Esophagus (tissue), 2 donors: ENCODE data around the gene ENPEP. TPM values are rescaled to one million over a fixed set of nuclear protein-coding genes. Genes with fewer than 3 reads are reported as not detected.
"Not testable (repeated sequence)": the region's sequence is repeated elsewhere in the genome, so short reads cannot be mapped to it uniquely, and the experiment has no call there.

Experiments used
- H3K27ac ChIP-seq, 2 donors: one replicate each; pipeline ENCODE4 v1.5.1; 2013; ENCODE audit warnings: low read depth in 2 of 2, mild to moderate bottlenecking in 2 of 2, inconsistent platforms in 1 of 2, low read length in 1 of 2, moderate library complexity in 1 of 2
- H3K27me3 ChIP-seq, 2 donors: one replicate each; pipeline ENCODE4 v1.6.1; 2013; ENCODE audit warnings: low read length in 2 of 2, control low read depth in 1 of 2, mild to moderate bottlenecking in 1 of 2; ENCODE audit not compliant: insufficient read depth in 2 of 2, control insufficient read depth in 1 of 2
- H3K36me3 ChIP-seq, 2 donors: one replicate each; pipeline ENCODE4 v1.6.1; 2013; ENCODE audit warnings: low read length in 1 of 2; ENCODE audit not compliant: control insufficient read depth in 2 of 2, insufficient read depth in 2 of 2
- H3K4me1 ChIP-seq, 2 donors: one replicate each; pipeline ENCODE4 v1.6.1; 2013; ENCODE audit warnings: low read length in 1 of 2; ENCODE audit not compliant: control insufficient read depth in 2 of 2, insufficient read depth in 2 of 2
- H3K4me3 ChIP-seq, 2 donors: one replicate each; pipeline ENCODE4 v1.5.1; 2013; ENCODE audit warnings: low read length in 2 of 2, mild to moderate bottlenecking in 2 of 2, low read depth in 1 of 2, moderate library complexity in 1 of 2
- H3K9me3 ChIP-seq, 2 donors: one replicate each; pipeline ENCODE4 v1.6.1; 2013; ENCODE audit warnings: mild to moderate bottlenecking in 2 of 2, low read depth in 1 of 2, low read length in 1 of 2, moderate library complexity in 1 of 2; ENCODE audit not compliant: control insufficient read depth in 2 of 2, insufficient read depth in 1 of 2
- whole genome bisulfite sequencing, 2 donors: extraction: QIAGEN DNeasy Blood & Tissue Kit; methylation state at CpG; one replicate each; pipeline ENCODE4 v1.1.7; 2013; 5-methylcytosine and 5-hydroxymethylcytosine counted together
- polyA plus RNA-seq, 2 donors: library from polyadenylated mRNA; stranded (reverse); fragments of 200-250 nt; gene quantifications; one replicate each; pipeline ENCODE4 v1.2.3, GENCODE V29; 2013
- donor health status: healthy with polysubstance abuse.
- donor health status: Bipolar disorder and iron deficiency.

The ENPEP gene
- polyA plus RNA-seq, 2 donors = 0.10 to 0.20 TPM

DNA sequence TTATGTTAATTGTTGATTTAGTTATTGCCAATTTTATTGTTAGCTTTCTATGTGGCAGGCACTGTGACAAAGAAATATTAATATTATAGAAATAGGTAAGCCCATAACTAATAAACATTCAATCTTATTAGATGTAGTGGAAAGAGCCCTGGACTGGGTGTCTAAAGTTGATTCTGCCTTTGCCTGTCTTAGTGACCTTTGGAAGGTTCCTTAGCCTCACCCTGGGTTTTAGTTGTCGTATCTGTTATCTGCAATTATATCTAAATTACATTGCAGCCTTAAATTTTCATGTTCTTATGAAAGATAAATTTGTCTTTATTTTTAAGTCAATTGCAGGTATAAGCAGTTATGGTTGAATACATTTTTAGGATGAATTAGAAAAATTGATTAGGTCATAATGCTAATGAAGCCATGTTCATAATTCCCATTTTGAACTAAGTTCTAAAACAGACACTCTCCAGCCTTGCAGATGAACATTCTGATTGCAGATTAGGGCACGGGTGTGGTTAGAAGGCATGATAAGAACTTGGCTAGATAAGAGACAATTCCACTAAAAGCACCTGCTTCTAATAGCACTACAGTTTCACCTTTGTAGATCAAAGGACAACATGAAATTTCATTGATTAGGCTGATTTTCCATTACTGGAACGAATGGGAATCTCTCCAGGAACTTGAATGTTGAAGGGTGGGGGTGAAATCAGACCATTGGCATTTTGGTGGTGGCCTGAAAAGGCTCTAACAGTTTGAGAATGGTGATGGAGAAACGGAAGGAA, 17.3 kb upstream of the ENPEP start:
- Histone ChIP-seq H3K27ac (no peak overlapping the region), H3K9me3 (no peaks in the 10 kb centered on the region), H3K27me3 (no peaks in the 10 kb centered on the region), H3K4me3 (no peak overlapping the region), H3K4me1 (no peaks in the 10 kb centered on the region), H3K36me3 (no peaks in the 10 kb centered on the region)
- 60 to 71% methylated on average over 4 of the region's 4 CpGs for WGBS, 2 donors

DNA sequence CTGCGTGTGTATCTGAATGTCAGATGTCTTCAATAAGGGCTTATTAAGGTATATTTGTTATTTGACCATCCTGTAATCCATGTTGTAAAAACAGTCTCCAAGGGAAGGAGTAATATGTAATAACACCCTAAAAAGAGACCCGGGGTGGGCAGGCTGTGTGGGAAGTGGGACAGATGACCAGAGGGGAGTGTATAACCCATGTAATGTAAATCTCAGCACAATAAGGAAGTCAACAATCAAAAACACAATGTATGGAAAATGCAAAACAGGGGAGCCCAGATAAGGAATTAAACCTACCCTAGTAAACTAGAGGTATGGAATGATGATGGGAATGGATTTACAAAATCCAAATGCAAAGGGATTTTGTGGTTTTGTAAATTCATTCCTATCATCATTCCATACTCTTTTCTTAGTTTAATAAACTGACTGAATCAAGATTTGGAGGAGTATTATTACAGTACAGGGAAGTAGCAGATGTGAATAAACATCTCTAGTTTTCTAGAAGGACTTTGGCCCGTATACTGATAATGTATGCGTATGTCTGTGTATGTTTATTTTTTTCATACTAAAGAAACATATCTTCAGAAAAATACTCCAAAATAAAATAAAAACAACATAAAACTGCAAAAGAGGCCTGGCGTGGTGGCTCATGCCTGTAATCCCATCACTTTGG, 15.7 kb upstream of the ENPEP start:
- no peaks in the 10 kb centered on the region for H3K4me1 ChIP-seq
- no peak overlapping the region for H3K4me3 ChIP-seq
- no peak overlapping the region for H3K27ac ChIP-seq
- H3K27me3 ChIP-seq = no peaks in the 10 kb centered on the region
- no peaks in the 10 kb centered on the region for H3K36me3 ChIP-seq
- 81 to 89% methylated on average over 5 of the region's 5 CpGs for WGBS, 2 donors
- no peaks in the 10 kb centered on the region for H3K9me3 ChIP-seq

DNA sequence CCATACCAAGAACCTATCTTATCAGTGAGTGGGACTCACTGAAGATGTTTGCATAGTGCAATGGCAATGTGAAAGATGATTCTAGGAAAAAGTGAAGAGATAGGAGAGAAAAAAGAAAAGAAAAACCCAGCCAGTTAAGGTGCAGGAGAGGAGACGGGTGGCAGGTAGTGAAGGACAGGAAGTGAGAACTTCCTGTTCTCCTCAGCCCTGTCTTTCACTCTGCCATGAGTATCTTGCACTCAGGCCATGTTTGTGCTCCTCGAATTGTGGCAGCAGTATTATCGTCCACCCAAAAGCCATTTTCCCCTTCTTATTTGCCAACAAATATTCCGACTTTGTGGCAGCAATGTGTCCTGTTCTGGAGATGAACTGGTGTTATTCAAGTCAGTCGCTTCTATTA, 8.6 kb upstream of the ENPEP start:
- Histone ChIP-seq H3K36me3 (no peaks in the 10 kb centered on the region), H3K4me1 (no peaks in the 10 kb centered on the region), H3K27me3 (no peaks in the 10 kb centered on the region), H3K4me3 (no peak overlapping the region), H3K27ac (no peak overlapping the region), H3K9me3 (no peaks in the 10 kb centered on the region)
- 81 to 86% methylated on average over 5 of the region's 5 CpGs for WGBS, 2 donors

- H3K36me3 ChIP-seq = no peaks in the 10 kb centered on the region
- no peak overlapping the region for H3K27ac ChIP-seq
- no peak overlapping the region for H3K4me3 ChIP-seq
- no peaks in the 10 kb centered on the region for H3K27me3 ChIP-seq
- H3K4me1 ChIP-seq = no peaks in the 10 kb centered on the region
- 52 to 63% methylated on average over 8 of the region's 8 CpGs for WGBS, 2 donors
- no peaks in the 10 kb centered on the region for H3K9me3 ChIP-seq
Measured at GRCh38 chr4:110472583-110473329, 3.2 kb upstream of the ENPEP start.

DNA sequence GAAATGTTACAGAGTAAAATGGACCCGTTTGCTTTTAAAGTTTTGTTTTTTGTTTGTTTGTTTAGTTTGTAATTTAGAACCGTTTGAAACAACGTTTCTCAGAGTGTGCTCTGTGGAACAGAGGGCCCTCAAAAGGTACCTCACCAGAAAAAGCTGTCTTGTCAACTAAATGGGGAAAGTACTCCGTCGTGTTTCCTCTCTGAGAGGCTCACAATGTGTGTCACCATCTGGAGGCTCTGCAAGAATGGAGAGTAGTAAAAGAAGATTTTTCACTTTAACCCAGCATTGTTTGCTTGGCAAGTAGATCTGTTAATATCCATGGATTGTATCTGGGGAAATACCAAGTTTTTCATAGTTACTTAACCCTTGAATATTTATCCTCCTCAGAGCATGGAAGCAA, 1.5 kb upstream of the ENPEP start:
- H3K36me3 ChIP-seq = no peaks in the 10 kb centered on the region
- H3K27me3 ChIP-seq = no peaks in the 10 kb centered on the region
- H3K4me1 ChIP-seq = no peaks in the 10 kb centered on the region
- no peaks in the 10 kb centered on the region for H3K9me3 ChIP-seq
- H3K27ac ChIP-seq = no peak overlapping the region
- H3K4me3 ChIP-seq = no peak overlapping the region
- 41 to 58% methylated on average over 5 of the region's 5 CpGs for WGBS, 2 donors

DNA sequence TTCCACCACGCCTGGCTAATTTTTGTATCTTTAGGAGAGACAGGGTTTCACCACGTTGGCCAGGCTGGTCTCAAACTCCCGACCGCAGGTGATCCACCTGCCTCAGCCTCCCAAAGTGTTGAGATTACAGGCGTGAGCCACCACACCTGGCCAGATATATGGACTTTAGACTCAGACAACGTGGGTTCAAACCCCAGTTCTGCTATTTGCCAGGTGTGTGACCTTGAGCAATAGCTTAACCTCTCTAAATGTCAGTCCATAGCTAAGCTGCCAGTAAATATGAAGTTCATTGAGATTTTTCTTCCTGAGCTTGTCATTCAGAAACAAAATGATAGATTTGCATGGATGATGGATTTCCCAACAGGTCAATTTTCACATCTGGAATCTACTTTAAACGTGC, 875 bp upstream of the ENPEP start:
- not testable (repeated sequence) for H3K27ac ChIP-seq, H3K4me1 ChIP-seq, H3K36me3 ChIP-seq, H3K9me3 ChIP-seq, H3K4me3 ChIP-seq, H3K27me3 ChIP-seq
- WGBS, 2 donors = 66 to 78% methylated on average over 7 of the region's 7 CpGs

- H3K4me3 ChIP-seq = no peak overlapping the region
- no peaks in the 10 kb centered on the region for H3K36me3 ChIP-seq
- no peaks in the 10 kb centered on the region for H3K9me3 ChIP-seq
- no peaks in the 10 kb centered on the region for H3K27me3 ChIP-seq
- no peaks in the 10 kb centered on the region for H3K4me1 ChIP-seq
- 61 to 79% methylated on average over 1 of the region's 1 CpG for WGBS, 2 donors
- H3K27ac ChIP-seq = no peak overlapping the region
Measured at GRCh38 chr4:110477836-110478235, 1.9 kb downstream of the ENPEP start.

- H3K4me1 ChIP-seq = no peaks in the 10 kb centered on the region
- no peak overlapping the region for H3K4me3 ChIP-seq
- H3K27me3 ChIP-seq = no peaks in the 10 kb centered on the region
- H3K27ac ChIP-seq = no peak overlapping the region
- WGBS, 2 donors = 68 to 70% methylated on average over 8 of the region's 8 CpGs
- H3K9me3 ChIP-seq = no peaks in the 10 kb centered on the region
- no peaks in the 10 kb centered on the region for H3K36me3 ChIP-seq
Measured at GRCh38 chr4:110480031-110480549, 4.1 kb downstream of the ENPEP start.

- Histone ChIP-seq H3K4me3 (no peak overlapping the region), H3K9me3 (no peaks in the 10 kb centered on the region), H3K4me1 (no peaks in the 10 kb centered on the region), H3K36me3 (no peaks in the 10 kb centered on the region), H3K27me3 (no peaks in the 10 kb centered on the region), H3K27ac (no peak overlapping the region)
- WGBS, 2 donors = 69 to 82% methylated on average over 6 of the region's 6 CpGs
Measured at GRCh38 chr4:110480746-110481271, 4.9 kb downstream of the ENPEP start.
